ENCODE data around the gene CCS. TPM values are rescaled to one million over a fixed set of nuclear protein-coding genes. Genes with fewer than 3 reads are reported as not detected.

CCS gene
- total and polyA plus RNA-seq, 9 of the 15 experiments (the other 6 are each of a cell fraction or from before 2014, with no cell fraction given) = 1.1 to 46.6 (median 26.8) TPM

- TF ChIP-seq DEAF1 (CRISPR knock-in tag; IDR thresholded peaks at IDR 0.05) (no peak), RBM25 (IDR thresholded peaks at IDR 0.05; ENCODE audit: low read depth, low read length, severe bottlenecking) (peak; percentile 93), MYNN (IDR thresholded peaks at IDR 0.05) (peak; percentile 63; the same call in 1 of the 2 replicates), MYNN (CRISPR knock-in tag; IDR thresholded peaks at IDR 0.05) (no peak), ZEB2 (IDR thresholded peaks at IDR 0.05) (0 out of 2 replicates have a peak, but pooled peaks have one; percentile 18), ZNF408 (CRISPR knock-in tag; IDR thresholded peaks at IDR 0.05; ENCODE audit: low read depth) (no peak), SNRNP70 (optimal IDR thresholded peaks at IDR 0.05; ENCODE audit: low read depth, low read length) (no peak), ELK3 (CRISPR knock-in tag; IDR thresholded peaks at IDR 0.05) (no peak), KAT8 (IDR thresholded peaks at IDR 0.05; ENCODE audit: low read depth) (peak; percentile 82; the same call in 1 of the 2 replicates), RNF219 (CRISPR knock-in tag; IDR thresholded peaks at IDR 0.05) (no peak), STAT6 (CRISPR knock-in tag; IDR thresholded peaks at IDR 0.05) (no peak), CBX1 (IDR thresholded peaks at IDR 0.05; ENCODE audit: low read depth) (peak; percentile 59; the same call in 1 of the 2 replicates), POLR2H (tag; IDR thresholded peaks at IDR 0.05; ENCODE audit: low read depth) (peak; percentile 93), HDAC3 (IDR thresholded peaks at IDR 0.05; ENCODE audit: borderline replicate concordance, partially characterized antibody) (no peak), CREM (IDR thresholded peaks at IDR 0.05; ENCODE audit: low read depth) (peak; percentile 71), NFYB (IDR thresholded peaks at IDR 0.05; ENCODE audit: extremely low read depth, insufficient read length) (peak; percentile 95), NONO (IDR thresholded peaks at IDR 0.05; ENCODE audit: low read depth in 2 of 2, low read length in 1 of 2) (0 out of 4 replicates have a peak, but pooled peaks of 1 of the 2 experiments have one; percentile 56), XRCC3 (IDR thresholded peaks at IDR 0.05) (no peak)
Observed at GRCh38 chr11:66638177-66639065, 45.4 kb downstream of the CCS start, which contains the start of gene RBM4 (continued).
